Measurements from ENCODE around the gene PLCH2.

- no peak for TF ChIP-seq EP300 (IDR thresholded peaks at IDR 0.05; ENCODE audit: low read depth)
- TF ChIP-seq POLR2AphosphoS5 (IDR thresholded peaks at IDR 0.05) = no peak
These were observed 38.5 kb upstream of the PLCH2 start for GRCh38 chr1:2437617-2438016.

All from transverse colon (tissue), 3 donors.